Glomerular endothelial cell (primary cell): ENCODE data around the gene C6. TPM values are rescaled to one million over a fixed set of nuclear protein-coding genes. Genes with fewer than 3 reads are reported as not detected.
"Not testable (repeated sequence)": the region's sequence is repeated elsewhere in the genome, so short reads cannot be mapped to it uniquely, and the experiment has no call there.

ENCODE experiments used
- DNase-seq: peaks from one replicate; pipeline ENCODE4 v3.0.0-alpha.2; 2011; ENCODE audit warnings: low read depth, low spot score; ENCODE audit errors: extremely low read depth
- total RNA-seq: library from RNA; depleted of rRNA; stranded (reverse); fragments of >200 nt; gene quantifications from 2 replicates; pipeline ENCODE4 v1.2.3, GENCODE V29; 2015

The C6 gene
- total RNA-seq, 1 donor from 2014 or later, result not detected

DNA sequence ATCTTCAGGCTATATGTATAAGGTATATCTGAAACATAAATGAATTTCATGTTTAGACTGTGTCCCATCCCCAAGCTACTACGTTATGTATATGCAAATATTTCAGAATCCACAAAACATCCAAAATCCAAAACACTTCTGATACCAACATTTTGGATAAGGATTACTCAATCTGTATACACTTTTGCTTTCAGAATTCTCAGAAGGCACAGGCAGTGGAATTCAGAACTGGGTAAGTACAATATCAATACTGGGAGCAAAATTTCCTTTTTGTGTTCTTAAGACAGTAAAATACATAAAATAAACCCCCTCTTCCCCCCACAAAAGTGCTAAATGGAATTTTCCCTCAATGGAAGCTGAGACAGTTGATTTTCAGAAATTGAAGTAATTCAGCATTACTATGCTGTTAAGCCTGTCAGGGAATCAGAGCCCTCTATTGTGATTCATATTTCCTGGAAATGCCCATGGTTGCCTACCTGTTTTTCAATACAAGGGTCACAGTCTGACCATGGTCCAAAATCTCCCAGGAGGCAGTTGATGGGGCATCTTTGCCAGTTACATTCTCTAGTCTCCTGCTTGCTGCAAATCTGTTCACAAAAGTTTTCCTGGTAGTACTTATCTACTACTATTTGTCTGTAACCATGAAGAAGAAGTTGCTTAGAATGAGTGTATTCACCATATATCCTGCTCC is 12.1 kb downstream of the C6 start:
- DNase-seq, result no peak

DNA sequence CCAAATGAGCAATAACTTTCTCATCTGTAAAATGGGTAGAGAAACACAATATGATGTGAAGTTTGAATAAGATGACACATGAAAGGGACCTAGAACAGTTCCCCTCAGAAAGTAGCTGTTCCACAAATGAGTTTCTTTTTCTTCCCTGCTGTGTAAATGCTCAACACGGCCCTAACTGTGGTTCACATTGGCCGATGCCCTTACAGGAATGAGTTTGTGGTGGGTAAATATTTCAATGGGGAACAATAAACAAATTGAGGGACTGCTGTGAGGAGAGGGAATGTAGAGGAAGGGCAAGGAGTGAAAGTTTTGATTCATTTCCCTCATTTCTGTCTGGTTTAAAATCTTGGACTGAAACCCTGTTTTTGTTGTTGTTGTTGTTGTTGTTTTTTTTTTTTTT is 12.8 kb downstream of the C6 start:
- no peak for DNase-seq

DNA sequence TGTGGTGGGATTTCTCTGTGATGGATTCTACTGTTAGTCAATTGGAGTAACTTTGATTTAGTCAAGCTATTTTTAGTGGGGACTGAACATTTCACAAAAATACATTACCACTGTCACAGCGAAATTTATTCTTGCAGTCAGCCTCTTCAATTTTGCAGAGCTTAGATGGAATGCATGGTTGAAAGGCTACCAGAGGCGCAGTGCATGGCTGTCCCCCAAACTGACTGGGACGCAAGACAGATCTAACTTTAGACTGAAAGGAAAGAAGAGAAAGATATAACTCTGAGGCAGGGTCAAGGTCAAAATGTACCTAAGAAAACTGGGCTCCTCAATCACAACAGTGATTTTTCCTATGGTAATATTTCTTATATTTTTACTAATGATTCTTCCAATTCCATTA is 13.7 kb downstream of the C6 start:
- no peak for DNase-seq

DNA sequence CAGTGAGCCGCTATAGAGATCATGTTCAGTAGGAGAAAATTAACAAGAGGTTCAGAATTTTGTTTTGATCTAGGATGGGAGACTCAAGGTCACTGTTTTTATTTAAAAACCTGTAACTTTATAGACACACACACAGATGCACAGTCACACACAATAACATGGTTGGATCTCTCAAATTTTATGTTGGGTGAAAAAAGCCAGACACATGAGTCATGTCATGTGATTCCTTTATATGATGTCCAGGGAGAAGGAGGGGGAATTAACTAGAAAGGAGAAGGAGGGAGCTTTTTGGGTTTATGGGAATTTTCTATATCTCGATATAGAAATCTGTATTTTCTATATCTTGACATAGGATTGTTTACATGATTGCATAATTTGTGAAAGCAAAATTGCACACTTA is 17.1 kb downstream of the C6 start:
- no peak for DNase-seq

DNA sequence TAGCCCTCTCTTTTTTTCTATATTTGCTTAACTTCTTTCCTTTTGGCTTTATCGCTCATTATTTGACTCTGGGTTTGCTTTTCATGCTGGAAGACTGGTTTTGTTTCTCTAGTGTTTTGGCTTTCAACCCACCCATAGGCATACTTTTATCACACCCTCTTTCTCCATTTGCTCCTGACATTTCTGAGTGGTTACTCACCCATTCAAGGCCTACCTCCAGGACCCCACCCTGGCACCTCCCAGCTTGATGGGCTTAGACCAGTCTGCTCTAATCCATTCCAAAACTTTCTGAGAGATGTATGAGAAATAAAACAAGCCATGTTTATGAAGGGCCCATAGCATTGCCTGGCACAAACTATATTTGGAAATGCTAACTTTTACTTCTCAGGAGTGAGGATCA is 18.1 kb downstream of the C6 start:
- no peak for DNase-seq

GRCh38 chr5:41194339-41194738 is 19.0 kb downstream of the C6 start:
- no peak for DNase-seq

DNA sequence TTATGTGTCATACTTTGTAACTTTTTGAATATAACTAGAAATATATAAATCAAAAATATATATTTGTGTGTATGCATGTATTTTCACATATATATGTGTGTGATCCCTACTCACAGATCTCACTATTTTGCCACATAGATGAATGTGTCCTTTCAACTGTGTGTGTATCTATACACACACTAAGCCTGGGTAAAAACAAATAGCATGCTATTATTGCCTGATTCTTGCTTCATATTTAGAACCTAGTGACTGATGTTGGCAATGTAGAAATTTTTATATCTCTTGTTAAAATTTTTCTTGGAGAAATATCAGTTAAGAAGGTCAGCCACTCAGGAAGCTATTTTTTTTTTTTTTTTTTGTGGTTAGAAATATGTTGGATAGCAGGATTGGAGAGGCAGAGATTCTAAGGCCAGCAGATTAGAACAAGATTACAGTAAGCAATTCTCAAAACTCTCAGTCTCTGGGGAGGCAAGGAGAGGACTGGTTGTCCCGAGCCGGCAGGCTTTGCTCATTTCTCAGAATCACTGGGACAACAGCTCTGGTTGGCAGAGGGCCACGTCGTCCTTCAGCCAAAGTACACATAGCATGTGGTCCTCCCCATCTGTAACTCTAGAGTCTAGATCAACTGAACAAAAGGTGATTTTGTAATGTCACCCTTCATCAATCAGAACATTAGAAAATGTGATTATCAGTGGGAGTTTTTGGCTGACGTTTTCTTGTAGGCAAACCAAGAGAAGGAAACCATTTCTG is 19.7 kb downstream of the C6 start:
- no peak for DNase-seq

GRCh38 chr5:41191249-41191648 is 22.1 kb downstream of the C6 start:
- no peak for DNase-seq

GRCh38 chr5:41186143-41186542 is 27.2 kb downstream of the C6 start:
- no peak for DNase-seq

GRCh38 chr5:41183331-41183730 is 30.0 kb downstream of the C6 start:
- not testable (repeated sequence) for DNase-seq

- DNase-seq, result no peak
Observed at GRCh38 chr5:41182666-41183065, 30.7 kb downstream of the C6 start.

- no peak for DNase-seq
Observed at GRCh38 chr5:41181691-41182564, 31.4 kb downstream of the C6 start.

- DNase-seq, result no peak
Observed at GRCh38 chr5:41176952-41177351, 36.4 kb downstream of the C6 start.

DNA sequence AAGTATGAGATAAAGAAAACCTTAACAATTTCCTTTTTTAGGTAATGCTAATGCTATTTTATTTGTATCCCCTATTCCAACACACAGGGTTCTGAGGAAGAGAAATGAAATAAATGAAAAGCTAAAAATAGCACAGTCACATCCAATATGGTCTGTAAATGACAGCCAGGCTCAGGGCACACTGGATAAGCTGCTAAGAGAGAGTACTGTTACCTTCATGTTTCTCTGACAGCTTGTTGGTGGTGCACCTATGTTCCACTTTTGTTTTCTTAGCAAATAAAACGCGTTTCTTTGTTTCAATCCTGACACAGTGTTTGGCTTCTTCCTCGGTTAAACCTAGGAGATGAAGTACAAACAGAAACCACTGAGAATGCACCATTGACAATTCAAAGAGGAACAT is 41.3 kb downstream of the C6 start:
- no peak for DNase-seq

- DNase-seq, result no peak
Observed at GRCh38 chr5:41161271-41161670, 52.1 kb downstream of the C6 start.

DNA sequence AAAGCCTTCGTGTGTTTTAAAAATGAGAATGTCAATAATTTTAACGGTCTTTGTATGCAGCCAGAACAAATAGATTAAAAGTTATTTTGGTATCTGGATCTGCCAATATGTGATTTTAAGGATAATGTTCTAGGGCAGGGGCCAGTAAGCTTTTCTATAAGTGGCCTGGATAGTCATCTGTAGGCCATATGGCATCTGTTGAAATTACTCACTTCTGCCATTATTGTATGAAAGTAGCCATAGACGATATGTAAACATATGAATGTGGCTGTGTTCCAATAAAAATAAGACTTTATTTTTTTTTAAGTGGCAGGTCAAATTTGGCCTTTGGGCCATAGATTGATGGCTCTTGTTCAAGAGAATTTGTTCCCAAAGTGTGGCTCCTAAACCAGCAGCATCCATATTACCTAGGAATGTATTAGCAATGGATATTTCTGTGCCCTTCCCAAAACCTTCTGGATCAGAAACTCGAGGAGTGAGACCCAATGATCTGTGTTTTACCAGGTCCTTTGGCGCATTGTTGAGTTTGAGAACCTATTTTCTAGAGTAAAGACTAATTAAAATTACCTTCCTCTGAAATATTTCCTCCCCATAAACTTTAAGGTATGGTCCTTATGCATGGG is 55.9 kb downstream of the C6 start:
- no peak for DNase-seq

DNA sequence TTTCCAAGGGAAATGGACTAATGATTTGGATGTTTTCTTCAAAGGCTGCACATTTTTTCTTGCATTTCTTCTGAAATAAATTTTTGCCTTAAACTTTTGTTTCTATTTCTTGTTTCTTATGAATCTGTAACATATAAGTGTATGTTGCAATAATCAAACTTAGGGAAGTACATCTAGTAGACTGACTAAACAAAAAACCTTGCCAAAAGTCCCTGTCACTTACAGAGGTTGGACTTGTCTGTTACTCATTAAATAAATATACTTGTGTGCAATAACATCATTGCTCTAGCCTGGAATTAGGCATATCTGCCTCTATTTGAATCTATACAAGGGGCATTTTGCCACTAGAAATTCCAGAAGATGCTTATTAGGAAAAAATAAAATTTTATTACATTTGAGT is 56.6 kb downstream of the C6 start:
- DNase-seq, result no peak

GRCh38 chr5:41154491-41154890 is 58.8 kb downstream of the C6 start:
- DNase-seq, result no peak

DNA sequence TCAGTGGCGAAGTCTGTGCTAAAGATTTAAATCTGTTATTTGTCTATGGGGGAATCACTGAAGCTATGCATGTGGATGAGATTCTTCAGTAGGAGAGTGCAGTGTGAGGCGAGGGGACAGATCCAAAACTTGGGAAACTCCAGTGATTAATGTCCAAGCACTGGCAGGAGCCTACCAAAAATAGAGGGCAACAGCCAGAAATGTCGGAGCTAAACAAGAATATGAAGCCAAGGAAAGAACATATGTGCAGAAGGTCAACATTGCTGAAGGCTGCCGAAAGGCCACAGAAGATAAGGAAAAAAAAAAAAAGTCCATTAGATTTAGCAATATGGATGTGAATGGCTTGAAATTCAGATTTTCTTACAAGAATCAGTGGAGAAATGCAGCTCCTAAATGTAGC is 61.8 kb downstream of the C6 start:
- no peak for DNase-seq

- no peak for DNase-seq
Observed at GRCh38 chr5:41148448-41148847, 64.9 kb downstream of the C6 start.

DNA sequence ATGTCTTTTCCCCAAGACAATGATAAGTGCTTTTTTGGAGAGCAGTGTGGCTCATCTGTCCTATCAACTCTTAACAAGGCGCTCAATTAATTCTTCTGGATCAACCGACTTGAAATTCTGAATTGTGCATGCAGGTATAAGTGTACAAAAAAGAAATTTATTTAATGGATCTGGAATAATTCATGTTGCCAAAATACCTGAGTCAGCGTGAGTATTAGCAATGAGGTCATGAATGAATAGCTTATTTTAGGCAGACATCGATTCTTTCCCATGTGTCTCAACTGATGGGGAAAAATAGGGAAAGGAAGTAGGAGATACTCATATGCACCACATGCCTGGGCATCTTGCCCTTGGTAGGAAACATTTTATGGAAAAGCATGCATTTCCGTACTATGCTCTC is 68.0 kb downstream of the C6 start:
- DNase-seq, result no peak
